Endothelial cell of umbilical vein (primary cell): ENCODE data around the gene ZSCAN12. TPM values are rescaled to one million over a fixed set of nuclear protein-coding genes. Genes with fewer than 3 reads are reported as not detected.

ENCODE experiments used
- BruUV-seq: library from RNA; stranded (reverse); fragments of 400-500 nt; replicated peaks from 2 replicates; lab custom pipeline; 2021; lab: Mats Ljungman, UMichigan
- CTCF ChIA-PET: fragments of 300-600, 350-600 bp; sonication (Branson Sonifier 250); formaldehyde crosslinking; loops from one replicate; lab custom pipeline; 2021; ENCODE audit warnings: antibody characterized with exemption, inconsistent platforms; lab: Charles Lee
- POLR2A ChIA-PET: fragments of 300-600, 350-600 bp; sonication (Branson Sonifier 250); formaldehyde crosslinking; loops from one replicate; lab custom pipeline; 2021; ENCODE audit warnings: antibody characterized with exemption, inconsistent platforms; lab: Charles Lee
- DNase-seq: peaks from one replicate; pipeline ENCODE4 v3.0.0-alpha.2; 2011; ENCODE audit warnings: low read depth, low spot score
- FAIRE-seq: peaks from 2 replicates; lab custom pipeline; 2011; peaks lifted over from hg19 to GRCh38; lab: Jason Lieb, UNC
- H2AFZ ChIP-seq: 2 replicates; pipeline ENCODE4 v1.6.0; 2012; ENCODE audit warnings: low read depth, low read length, control low read depth, inconsistent platforms
- H3K27ac ChIP-seq: 2 replicates; pipeline ENCODE4 v1.5.1; 2011; ENCODE audit warnings: low read depth, mild to moderate bottlenecking, control low read depth, low read length, moderate library complexity; ENCODE audit not compliant: insufficient read depth
- H3K27me3 ChIP-seq, 2 experiments: 2 replicates each; pipeline versions ENCODE4 v1.6.0 to v1.6.1; 2011; ENCODE audit warnings: low read length in 2 of 2, mixed read lengths in 1 of 2; ENCODE audit not compliant: control insufficient read depth in 2 of 2, insufficient read depth in 2 of 2
- H3K36me3 ChIP-seq, 2 experiments: 2 replicates in 1 of 2; 3 replicates in 1 of 2; pipeline ENCODE4 v1.5.1; 2011; ENCODE audit warnings: low read length in 2 of 2, mild to moderate bottlenecking in 1 of 2, moderate library complexity in 1 of 2; ENCODE audit not compliant: control insufficient read depth in 2 of 2, insufficient read depth in 2 of 2; ENCODE audit errors: extremely low read depth in 1 of 2
- H3K4me1 ChIP-seq: 3 replicates; pipeline ENCODE4 v1.5.1; 2011; ENCODE audit warnings: mild to moderate bottlenecking, low read length; ENCODE audit not compliant: control insufficient read depth, insufficient read depth; ENCODE audit errors: extremely low read depth
- H3K4me2 ChIP-seq: 2 replicates; pipeline ENCODE4 v1.6.1; 2011; ENCODE audit warnings: low read length, control low read depth, mixed read lengths; ENCODE audit not compliant: insufficient read depth
- H3K4me3 ChIP-seq, 3 experiments: fragments of 200-600 bp in 1 of 3; sonication (generic), shearing (Covaris generic) in 1 of 3; replicated peaks in 1 of 3; 2 replicates each; pipeline ENCODE4 v1.5.1; 2011 to 2016; ENCODE audit warnings: control low read depth in 3 of 3, low read length in 3 of 3, mild to moderate bottlenecking in 2 of 3, inconsistent platforms in 1 of 3, low read depth in 1 of 3, moderate library complexity in 1 of 3; ENCODE audit not compliant: insufficient read depth in 1 of 3
- H3K79me2 ChIP-seq: 2 replicates; pipeline ENCODE4 v1.6.0; 2012; ENCODE audit warnings: low read length, inconsistent platforms; ENCODE audit not compliant: control insufficient read depth, insufficient read depth
- H3K9ac ChIP-seq: replicated peaks from 2 replicates; pipeline ENCODE3; 2011; ENCODE audit warnings: low read length, control low read depth; ENCODE audit not compliant: insufficient read depth; ENCODE audit errors: extremely low read depth
- H3K9me1 ChIP-seq: replicated peaks from 3 replicates; pipeline ENCODE4 v1.6.0; 2011; ENCODE audit warnings: mild to moderate bottlenecking, low read length; ENCODE audit not compliant: control insufficient read depth, insufficient read depth; ENCODE audit errors: extremely low read depth
- H3K9me3 ChIP-seq: replicated peaks from 2 replicates; pipeline ENCODE4 v1.5.1; 2012; ENCODE audit warnings: low read length, inconsistent platforms; ENCODE audit not compliant: control insufficient read depth, insufficient read depth
- H4K20me1 ChIP-seq: replicated peaks from 2 replicates; pipeline ENCODE3; 2011; ENCODE audit warnings: mild to moderate bottlenecking, low read length; ENCODE audit not compliant: control insufficient read depth, insufficient read depth; ENCODE audit errors: extremely low read depth
- CTCF ChIP-seq, 2 donors: IDR thresholded peaks; 1 replicate in 1 of 2; 2 replicates in 1 of 2; pipeline ENCODE4 v1.5.1; 2011; ENCODE audit warnings: low read length in 2 of 2, mild to moderate bottlenecking in 2 of 2, moderate library complexity in 2 of 2, control low read depth in 1 of 2, inconsistent platforms in 1 of 2, low read depth in 1 of 2; ENCODE audit not compliant: insufficient read depth in 1 of 2; ENCODE audit errors: extremely low read depth in 1 of 2
- EZH2 ChIP-seq: IDR thresholded peaks from 2 replicates; pipeline ENCODE4 v1.6.1; 2012; ENCODE audit warnings: borderline replicate concordance, low read depth, mild to moderate bottlenecking, moderate library complexity, low read length, inconsistent platforms; ENCODE audit not compliant: severe bottlenecking
- FOS ChIP-seq: IDR thresholded peaks from 2 replicates; pipeline ENCODE4 v1.6.1; 2011; ENCODE audit warnings: mild to moderate bottlenecking, low read length, moderate library complexity, borderline replicate concordance; ENCODE audit not compliant: insufficient read depth
- GATA2 ChIP-seq: IDR thresholded peaks from 2 replicates; pipeline ENCODE4 v1.7.0; 2011; ENCODE audit warnings: low read depth, mild to moderate bottlenecking, moderate library complexity, mixed read lengths, low read length; ENCODE audit not compliant: insufficient read length, insufficient read depth
- JUN ChIP-seq: IDR thresholded peaks from 2 replicates; pipeline ENCODE4 v1.6.1; 2011; ENCODE audit warnings: borderline replicate concordance, low read depth; ENCODE audit not compliant: insufficient read length, insufficient read depth
- MYC ChIP-seq: IDR thresholded peaks from one replicate; pipeline ENCODE4 v1.6.1; 2011; ENCODE audit warnings: mild to moderate bottlenecking, low read depth, low read length
- POLR2A ChIP-seq: IDR thresholded peaks from 2 replicates; pipeline ENCODE4 v1.6.1; 2012; ENCODE audit warnings: low read depth, mild to moderate bottlenecking, control low read depth, low read length
- POLR2AphosphoS5 ChIP-seq: IDR thresholded peaks from 2 replicates; pipeline ENCODE4 v1.6.1; 2012; ENCODE audit warnings: low read depth, mild to moderate bottlenecking, control low read depth, low read length, moderate library complexity; ENCODE audit not compliant: insufficient read depth
- dilution Hi-C: fragments of 300-500 bp; cut with MboI; formaldehyde crosslinking; loops from one replicate; pipeline ENCODE4 v1.15.0; 2019; ENCODE audit warnings: low sequenced_read_pairs; ENCODE audit not compliant: extremely low pct_ligation_motif_present
- intact Hi-C: fragments of 100-400 bp; cut with micrococcal nuclease; formaldehyde crosslinking; loops from one replicate; pipeline ENCODE4 v1.10.0; 2022
- polyA plus RNA-seq, 4 experiments: library from polyadenylated mRNA; depleted of rRNA in 3 of 4; stranded (reverse) in 3 of 4; unstranded in 1 of 4; fragments of >200 nt; gene quantifications; 2 replicates each; pipeline versions ENCODE4 v1.2.1 to v1.2.3, GENCODE V29; 2011 to 2012; ENCODE audit warnings: missing spikeins in 1 of 4
- small RNA-seq: library from RNA; depleted of rRNA; stranded (forward); fragments of <200 nt; gene quantifications from one replicate; pipeline ENCODE3, GENCODE V24; 2012; ENCODE audit warnings: low replicate concordance, low read depth; ENCODE audit not compliant: insufficient read depth, insufficient read length
- total RNA-seq: library from RNA; stranded (reverse); gene quantifications from 2 replicates; pipeline ENCODE4 v1.2.3, GENCODE V29; 2021
- TF ChIP-seq, protein P1 (sequence below): IDR thresholded peaks from 2 replicates; pipeline ENCODE4 v1.6.1; 2011; ENCODE audit not compliant: insufficient read depth, insufficient read length

ZSCAN12 gene
- total and polyA plus RNA-seq, 2 donors (not counting 3 experiments of a cell fraction or from before 2014, with no cell fraction given) = 1.3 to 4.4 TPM

DNA sequence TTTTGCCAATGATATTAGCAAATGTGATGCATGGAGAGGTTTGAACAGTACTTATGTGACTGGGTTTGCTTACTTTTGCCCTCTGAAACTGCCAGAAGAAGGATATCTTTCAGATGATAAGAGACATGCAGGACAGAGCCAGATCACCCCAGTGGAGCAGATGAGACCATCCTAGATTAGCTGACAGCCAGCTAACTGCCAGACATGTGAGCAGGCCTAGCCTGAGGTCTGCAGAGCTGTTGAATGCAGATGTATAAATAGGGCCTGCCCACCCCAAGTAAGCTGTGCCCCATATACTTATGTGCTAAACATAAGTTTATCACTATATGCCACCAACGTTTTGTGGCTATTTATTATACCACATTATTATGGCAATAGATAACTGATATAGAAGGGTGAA is 69.5 kb downstream of the ZSCAN12 start:
- Histone ChIP-seq H4K20me1 (no peaks in the 10 kb centered on the region), H2AFZ (no peak overlapping the region), H3K79me2 (no peaks in the 10 kb centered on the region), H3K27me3 (no peaks in the 10 kb centered on the region), H3K4me1 (peaks cover 2% of the 10 kb centered on the region), H3K4me2 (no peak overlapping the region), H3K9me1 (no peaks in the 10 kb centered on the region), H3K4me3 (no peak overlapping the region), H3K9me3 (peaks cover 7% of the 10 kb centered on the region), H3K9ac (no peak overlapping the region), H3K27ac (no peak overlapping the region), H3K36me3 (peaks cover 0 to 4% of the 10 kb centered on the region in 2 experiments)
- FAIRE-seq (no peak), DNase-seq (no peak)
- no TSS peak for BruUV-seq
- TF ChIP-seq POLR2AphosphoS5 (no peak), MYC (no peak), FOS (no peak), JUN (no peak), POLR2A (no peak), EZH2 (no peak), CTCF (IDR thresholded peaks at IDR 0.05; ENCODE audit: extremely low read depth in 1 of 2, insufficient read depth in 1 of 2, low read depth in 1 of 2, low read length in 2 of 2) (no peak), GATA2 (no peak)
- TF ChIP-seq, protein P1, sequence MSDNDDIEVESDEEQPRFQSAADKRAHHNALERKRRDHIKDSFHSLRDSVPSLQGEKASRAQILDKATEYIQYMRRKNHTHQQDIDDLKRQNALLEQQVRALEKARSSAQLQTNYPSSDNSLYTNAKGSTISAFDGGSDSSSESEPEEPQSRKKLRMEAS = no peak
- intact Hi-C loops (no loop called here), dilution Hi-C loops (no loop called here)
- ChIA-PET POLR2A (no interaction called here), CTCF (no interaction called here)

Small RNA genes lying within 50 kb of the gene (small RNA-seq; reads per million reads assigned to genes)
- not detected for gene RNU2-45P

Other genes starting within 250 kb of the ZSCAN12 start
- 18.0 and 18.6 TPM in 2 replicates for gene ZSCAN9, start 174.5 kb downstream of the ZSCAN12 start, total RNA-seq
- 10.5 and 11.7 TPM in 2 replicates for gene ZSCAN9, start 174.5 kb downstream of the ZSCAN12 start, polyA plus RNA-seq
- 3.6 and 4.1 TPM in 2 replicates for gene ZKSCAN4, start 147.5 kb downstream of the ZSCAN12 start, total RNA-seq
- 1.0 and 1.3 TPM in 2 replicates for gene ZKSCAN4, start 147.5 kb downstream of the ZSCAN12 start, polyA plus RNA-seq
- 1.1 and 1.6 TPM in 2 replicates for gene NKAPL, start 140.4 kb downstream of the ZSCAN12 start, total RNA-seq
- gene NKAPL, start 140.4 kb downstream of the ZSCAN12 start, polyA plus RNA-seq = 0.53 and 0.72 TPM in 2 replicates
- 12.7 and 14.1 TPM in 2 replicates for gene ZSCAN26, start 132.6 kb downstream of the ZSCAN12 start, total RNA-seq
- 11.2 and 12.8 TPM in 2 replicates for gene ZSCAN26, start 132.6 kb downstream of the ZSCAN12 start, polyA plus RNA-seq
- 9.6 and 10.1 TPM in 2 replicates for gene PGBD1, start 118.2 kb downstream of the ZSCAN12 start, total RNA-seq
- gene PGBD1, start 118.2 kb downstream of the ZSCAN12 start, polyA plus RNA-seq = 3.4 and 4.2 TPM in 2 replicates
- 19.5 and 23.0 TPM in 2 replicates for gene ZSCAN31, start 63.6 kb downstream of the ZSCAN12 start, total RNA-seq
- gene ZSCAN31, start 63.6 kb downstream of the ZSCAN12 start, polyA plus RNA-seq = 11.0 and 12.9 TPM in 2 replicates
- gene ZKSCAN3, start 49.8 kb downstream of the ZSCAN12 start, total RNA-seq = 4.9 and 6.9 TPM in 2 replicates
- gene ZKSCAN3, start 49.8 kb downstream of the ZSCAN12 start, polyA plus RNA-seq = 2.5 and 2.7 TPM in 2 replicates
- gene ZSCAN23, start 43.7 kb upstream of the ZSCAN12 start, total RNA-seq = 1.6 and 1.7 TPM in 2 replicates
- 0.28 and 0.53 TPM in 2 replicates for gene ZSCAN23, start 43.7 kb upstream of the ZSCAN12 start, polyA plus RNA-seq
- not detected in 2 replicates for gene GPX6, start 116.0 kb upstream of the ZSCAN12 start, total RNA-seq
- gene GPX6, start 116.0 kb upstream of the ZSCAN12 start, polyA plus RNA-seq = not detected in 2 replicates
- not detected in 2 replicates for gene GPX5, start 126.1 kb upstream of the ZSCAN12 start, total RNA-seq
- gene GPX5, start 126.1 kb upstream of the ZSCAN12 start, polyA plus RNA-seq = not detected in 2 replicates